Psoas muscle (tissue), 8 donors: ENCODE measurements around the gene RFPL2. TPM values are rescaled to one million over a fixed set of nuclear protein-coding genes. Genes with fewer than 3 reads are reported as not detected.

ENCODE experiments used
- ATAC-seq, 4 donors: fragments of 200-7000 bp; cut with Tn5 transposase; one replicate each; pipeline ENCODE4 v1.9.1; 2020; ENCODE audit warnings: moderate library complexity in 3 of 4, mild to moderate bottlenecking in 2 of 4
- DNase-seq, 2 donors: peaks; one replicate each; pipeline ENCODE4 v3.0.0-alpha.2; 2020
- H3K27ac ChIP-seq: fragments of 200-600 bp; one replicate; pipeline ENCODE4 v1.8.0; 2022
- H3K27me3 ChIP-seq, 3 donors: fragments of 200-600 bp in 1 of 3; one replicate each; pipeline versions ENCODE4 v1.6.1 to v1.8.0; 2013 to 2022; ENCODE audit warnings: low read length in 2 of 3, mild to moderate bottlenecking in 2 of 3, moderate library complexity in 1 of 3; ENCODE audit not compliant: insufficient read depth in 3 of 3
- H3K36me3 ChIP-seq, 2 donors: fragments of 200-600 bp in 1 of 2; one replicate each; pipeline versions ENCODE4 v1.6.1 to v1.8.0; 2013 to 2022; ENCODE audit warnings: low read depth in 1 of 2, mild to moderate bottlenecking in 1 of 2, moderate library complexity in 1 of 2; ENCODE audit not compliant: insufficient read depth in 1 of 2
- H3K4me1 ChIP-seq: fragments of 200-600 bp; one replicate; pipeline ENCODE4 v1.8.0; 2022
- H3K4me3 ChIP-seq: fragments of 200-600 bp; one replicate; pipeline ENCODE4 v1.8.0; 2022; ENCODE audit warnings: mild to moderate bottlenecking
- H3K9me3 ChIP-seq: fragments of 200-600 bp; one replicate; pipeline ENCODE4 v1.8.0; 2022
- CTCF ChIP-seq: fragments of 200-600 bp; IDR thresholded peaks from one replicate; pipeline ENCODE4 v1.8.0; 2022; ENCODE audit warnings: antibody characterized with exemption
- WGBS, 3 donors: extraction: QIAGEN DNeasy Blood & Tissue Kit; methylation state at CpG; one replicate each; pipeline versions ENCODE4 v1.1.6 to v1.1.7; 2013; 5-methylcytosine and 5-hydroxymethylcytosine counted together
- intact Hi-C, 2 donors: fragments of 100-400 bp; cut with DNase I; formaldehyde crosslinking; loops; one replicate each; pipeline versions ENCODE4 v1.11.0 to v1.14.2; 2022
- polyA plus RNA-seq, 3 donors: library from polyadenylated mRNA; stranded (reverse); fragments of 200-250 nt; gene quantifications; one replicate each; pipeline ENCODE4 v1.2.3, GENCODE V29; 2013
- total RNA-seq, 4 donors: library from RNA; stranded (reverse); fragmentation: NEBNext Ultra II Directional in 2 of 4; extraction: Animal tissue kit (Norgen Biotek cat#: 25700) in 2 of 4; gene quantifications; one replicate each; pipeline versions ENCODE4 v1.2.1 to v1.2.4, GENCODE V29; 2021 to 2023
- donor health status: healthy with polysubstance abuse.
- donor health status: DM: no; HTN: no; CAD: no; lungs with moderate emphysema.
- donor health status: Bipolar disorder and iron deficiency.
- donor health status: healthy.
- donor health status: DM: yes; HTN: yes; CAD: no.
- donor health status: DM: no; HTN: no; CAD: no.
- donor health status: DM: no; HTN: no; CAD: no.
- donor health status: DM: yes; HTN: yes; CAD: no.

The RFPL2 gene
- total and polyA plus RNA-seq, 7 donors = not detected

DNA sequence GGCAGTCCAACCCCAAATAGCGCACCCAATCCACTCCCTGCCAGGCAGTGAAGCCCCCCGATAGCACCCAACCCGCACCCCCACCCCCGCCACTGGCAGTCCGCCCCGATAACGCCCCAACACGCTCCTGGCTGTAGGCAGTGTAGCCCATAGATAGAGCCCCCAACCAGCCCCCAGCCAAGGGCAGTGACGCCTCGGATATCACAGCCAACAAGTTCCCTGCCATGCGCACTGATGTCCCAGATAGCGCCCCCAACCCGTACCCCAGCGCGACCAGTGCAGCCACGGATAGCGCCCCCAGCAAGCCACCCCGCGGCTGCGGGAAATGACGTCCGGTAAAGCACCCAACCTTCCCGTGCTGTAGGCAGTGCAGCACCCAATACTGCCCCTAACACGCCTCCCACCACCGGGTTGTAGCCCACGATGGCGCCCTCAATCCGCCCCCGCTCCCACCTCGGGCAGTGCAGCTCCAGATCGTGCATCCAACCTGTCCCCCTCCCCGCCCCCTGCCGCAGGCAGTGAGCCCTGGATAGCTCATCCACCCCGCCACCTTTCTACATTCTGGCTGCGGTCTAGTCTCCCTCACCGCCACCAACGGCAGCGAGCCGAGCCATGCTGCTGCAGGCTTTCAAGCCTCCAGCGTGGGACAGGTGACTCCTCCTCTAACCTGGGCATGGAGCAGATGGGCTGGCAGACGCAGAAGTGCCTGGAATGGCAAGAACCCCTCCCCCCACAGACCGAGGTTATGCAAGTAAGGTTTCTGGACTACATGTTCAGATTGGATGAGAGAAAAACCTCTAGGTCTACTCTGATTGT lies 625 bp downstream of the RFPL2 start:
- no peak for TF ChIP-seq CTCF
- intact Hi-C loops = loop anchor here in 1 of 2 donors (10.0 kb wide), 1 partner anchor 229 kb away; no protein-coding TSS in a partner anchor
- Histone ChIP-seq H3K27ac (no peak overlapping the region), H3K36me3 (no peaks in the 10 kb centered on the region), H3K9me3 (no peaks in the 10 kb centered on the region), H3K27me3 (peaks cover 0 to 24% (median 5%) of the 10 kb centered on the region in 3 donors), H3K4me3 (no peak overlapping the region), H3K4me1 (no peaks in the 10 kb centered on the region)
- no peak for DNase-seq
- 31 to 57% (median 38%) methylated on average over 40 to 42 of the region's 42 CpGs for WGBS, 3 donors
- no peak for ATAC-seq

DNA sequence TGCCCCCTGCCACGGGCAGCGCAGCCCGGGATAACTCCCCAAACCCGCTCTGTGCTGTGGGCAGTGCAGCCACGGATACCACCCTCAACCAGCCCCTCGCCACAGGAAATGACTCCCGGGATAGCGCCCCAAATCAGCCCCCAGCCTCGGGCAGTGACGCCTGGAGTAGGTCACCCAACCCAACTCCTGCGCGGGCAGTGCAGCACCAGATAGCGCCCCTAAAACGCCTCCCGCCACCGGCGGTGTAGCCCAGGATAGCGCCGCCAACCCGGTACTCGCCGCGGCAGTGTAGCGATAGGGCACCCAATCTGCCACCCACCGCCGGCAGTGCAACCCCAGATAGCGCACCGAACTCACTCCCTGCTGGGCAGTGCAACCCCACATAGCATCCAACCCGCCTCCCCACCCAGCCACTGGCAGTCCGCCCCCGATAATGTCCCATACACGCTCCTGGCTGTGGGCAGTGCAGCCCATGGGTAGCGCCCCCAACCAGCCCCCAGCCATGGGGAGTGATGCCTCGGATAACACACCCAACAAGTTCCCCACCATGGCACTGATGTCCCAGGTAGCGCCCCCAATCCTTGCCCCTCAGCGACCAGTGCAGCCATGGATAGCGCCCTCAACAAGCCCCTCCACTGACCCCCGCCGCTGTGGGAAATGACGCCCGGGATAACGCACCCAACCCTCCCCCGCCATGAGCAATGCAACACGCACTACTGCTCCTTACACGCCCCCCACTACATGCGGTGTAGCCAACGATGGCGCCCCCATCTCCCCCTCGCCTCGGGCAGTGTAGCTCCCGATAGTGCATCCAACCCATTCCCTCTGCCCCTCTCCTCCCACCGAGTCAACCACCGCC lies 1.5 kb downstream of the RFPL2 start:
- Histone ChIP-seq H3K9me3 (no peaks in the 10 kb centered on the region), H3K36me3 (no peaks in the 10 kb centered on the region), H3K4me1 (no peaks in the 10 kb centered on the region), H3K27ac (no peak overlapping the region), H3K27me3 (peaks cover 0 to 24% (median 5%) of the 10 kb centered on the region in 3 donors), H3K4me3 (peak overlapping the region; percentile 1)
- TF ChIP-seq CTCF = no peak
- intact Hi-C loops = loop anchor here in 1 of 2 donors (10.0 kb wide), 1 partner anchor 229 kb away; no protein-coding TSS in a partner anchor
- WGBS, 3 donors = 20 to 43% (median 33%) methylated on average over 45 to 53 of the region's 53 CpGs
- ATAC-seq (no peak), DNase-seq (peak in 1 of 2 donors; percentile 38)

GRCh38 chr22:32202539-32203180 lies 2.2 kb downstream of the RFPL2 start:
- Histone ChIP-seq H3K27ac (no peak overlapping the region), H3K9me3 (no peaks in the 10 kb centered on the region), H3K36me3 (no peaks in the 10 kb centered on the region), H3K4me3 (peak overlapping the region; percentile 1), H3K4me1 (no peaks in the 10 kb centered on the region), H3K27me3 (peaks cover 0 to 25% (median 6%) of the 10 kb centered on the region in 3 donors)
- ATAC-seq (peak in 3 of 4 donors; percentile 52 to 75 (median 56)), DNase-seq (no peak)
- 2 to 11% (median 7%) methylated on average over 26 to 29 of the region's 29 CpGs for WGBS, 3 donors
- intact Hi-C loops = loop anchor here in 1 of 2 donors (10.0 kb wide), 1 partner anchor 228 kb away; no protein-coding TSS in a partner anchor
- TF ChIP-seq CTCF = peak; percentile 39

DNA sequence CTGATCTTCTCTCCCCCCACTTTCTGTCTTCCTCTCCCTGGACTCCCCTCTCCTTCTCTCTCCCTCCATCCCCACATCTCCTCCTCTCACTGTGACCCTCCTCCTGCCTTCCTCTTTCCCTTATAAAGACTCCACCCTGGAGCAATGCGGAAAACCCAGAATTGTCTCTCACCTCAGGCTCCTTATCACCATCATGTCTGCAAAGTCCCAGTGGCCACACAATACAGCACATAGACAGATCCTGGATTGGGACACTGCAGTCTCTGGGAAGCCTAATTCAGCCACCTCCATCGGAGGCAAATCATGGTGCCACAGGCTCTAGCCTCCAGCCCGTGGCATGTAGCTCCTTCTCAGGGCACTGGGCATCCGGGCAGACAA lies 2.7 kb downstream of the RFPL2 start:
- no peaks in the 10 kb centered on the region for H3K36me3 ChIP-seq
- ATAC-seq = no peak
- WGBS, 3 donors = 28 to 31% (median 29%) methylated on average over 4 of the region's 4 CpGs
- no peaks in the 10 kb centered on the region for H3K4me1 ChIP-seq
- intact Hi-C loops = loop anchor here in 1 of 2 donors (10.0 kb wide), 1 partner anchor 227 kb away; no protein-coding TSS in a partner anchor
- no peak overlapping the region for H3K27ac ChIP-seq
- no peak for DNase-seq
- H3K27me3 ChIP-seq = peaks cover 0 to 29% (median 6%) of the 10 kb centered on the region in 3 donors
- TF ChIP-seq CTCF = no peak
- no peak overlapping the region for H3K4me3 ChIP-seq
- H3K9me3 ChIP-seq = no peaks in the 10 kb centered on the region
